BLaER1 treated with 17β-estradiol and CSF1 and Interleukin-3, amounts not matched to agents 10 nM and 100 nM (cell line): ENCODE measurements around the gene CDK17.

Source experiments
- H3K27ac ChIP-seq, 11 experiments: shearing (Covaris generic); formaldehyde crosslinking; 2 replicates each; pipeline ENCODE4 v1.8.1; 2022
- H3K27me3 ChIP-seq, 11 experiments: shearing (Covaris generic); formaldehyde crosslinking; 2 replicates each; pipeline ENCODE4 v1.8.1; 2022
- H3K36me3 ChIP-seq, 11 experiments: shearing (Covaris generic); formaldehyde crosslinking; 2 replicates each; pipeline ENCODE4 v1.8.1; 2022
- H3K4me1 ChIP-seq, 10 experiments: shearing (Covaris generic); formaldehyde crosslinking; 2 replicates each; pipeline ENCODE4 v1.8.1; 2022
- H3K4me2 ChIP-seq, 11 experiments: shearing (Covaris generic); formaldehyde crosslinking; 2 replicates each; pipeline ENCODE4 v1.8.1; 2022
- H3K4me3 ChIP-seq, 10 experiments: shearing (Covaris generic); formaldehyde crosslinking; 2 replicates each; pipeline ENCODE4 v1.8.1; 2022
- H3K9ac ChIP-seq, 11 experiments: shearing (Covaris generic); formaldehyde crosslinking; 2 replicates each; pipeline ENCODE4 v1.8.1; 2022
- H3K9me3 ChIP-seq, 11 experiments: shearing (Covaris generic); formaldehyde crosslinking; replicated peaks in 1 of 11; 2 replicates each; pipeline ENCODE4 v1.8.1; 2022
- H4K20me1 ChIP-seq, 11 experiments: shearing (Covaris generic); formaldehyde crosslinking; 2 replicates each; pipeline ENCODE4 v1.8.1; 2022
- Cebpa-rat ChIP-seq, 11 experiments: shearing (Covaris generic); IDR thresholded peaks; 2 replicates each; pipeline ENCODE4 v1.8.1; 2022

CDK17 gene

GRCh38 chr12:96303653-96304052 is 96.6 kb downstream of the CDK17 start:
- Histone ChIP-seq H3K4me2 (no peak overlapping the region), H3K4me1 (no peaks in the 10 kb centered on the region), H3K27ac (no peak overlapping the region), H3K36me3 (peaks cover 41 to 77% (median 57%) of the 10 kb centered on the region in 11 experiments), H3K9me3 (no peaks in the 10 kb centered on the region), H4K20me1 (peaks cover 0 to 20% (median 5%) of the 10 kb centered on the region in 11 experiments; a peak in 8 of 22 replicates), H3K27me3 (no peaks in the 10 kb centered on the region), H3K4me3 (no peak overlapping the region), H3K9ac (no peak overlapping the region)
- TF ChIP-seq Cebpa-rat (IDR thresholded peaks at IDR 0.05): no peak

GRCh38 chr12:96302687-96303310 is 97.4 kb downstream of the CDK17 start:
- peaks cover 0 to 20% (median 4%) of the 10 kb centered on the region in 11 experiments; a peak in 8 of 22 replicates for H4K20me1 ChIP-seq
- no peaks in the 10 kb centered on the region for H3K4me1 ChIP-seq
- H3K27ac ChIP-seq: no peak overlapping the region
- H3K4me2 ChIP-seq: no peak overlapping the region
- no peak overlapping the region for H3K4me3 ChIP-seq
- no peaks in the 10 kb centered on the region for H3K9me3 ChIP-seq
- TF ChIP-seq Cebpa-rat (IDR thresholded peaks at IDR 0.05): no peak
- H3K36me3 ChIP-seq: peaks cover 38 to 75% (median 55%) of the 10 kb centered on the region in 11 experiments
- no peak overlapping the region for H3K9ac ChIP-seq
- H3K27me3 ChIP-seq: no peaks in the 10 kb centered on the region

- no peak for TF ChIP-seq Cebpa-rat (IDR thresholded peaks at IDR 0.05)
- H3K4me3 ChIP-seq: no peak overlapping the region
- peaks cover 42 to 75% (median 55%) of the 10 kb centered on the region in 11 experiments for H3K36me3 ChIP-seq
- H3K27me3 ChIP-seq: no peaks in the 10 kb centered on the region
- H3K27ac ChIP-seq: no peak overlapping the region
- no peak overlapping the region for H3K4me2 ChIP-seq
- H3K4me1 ChIP-seq: no peaks in the 10 kb centered on the region
- H3K9me3 ChIP-seq: no peaks in the 10 kb centered on the region
- H3K9ac ChIP-seq: no peak overlapping the region
- H4K20me1 ChIP-seq: peaks cover 0 to 19% (median 0%) of the 10 kb centered on the region in 11 experiments; a peak in 7 of 22 replicates
Measured at GRCh38 chr12:96301732-96302131, 98.5 kb downstream of the CDK17 start.

- Histone ChIP-seq H3K36me3 (peaks cover 42 to 75% (median 59%) of the 10 kb centered on the region in 11 experiments), H3K4me1 (no peaks in the 10 kb centered on the region)
Measured at GRCh38 chr12:96300064-96300463, 100.2 kb downstream of the CDK17 start.

GRCh38 chr12:96297504-96297903 is 102.7 kb downstream of the CDK17 start:
- H3K27me3 ChIP-seq: no peaks in the 10 kb centered on the region
- TF ChIP-seq Cebpa-rat (IDR thresholded peaks at IDR 0.05): no peak
- H3K27ac ChIP-seq: no peak overlapping the region
- H3K36me3 ChIP-seq: peaks cover 62 to 88% (median 82%) of the 10 kb centered on the region in 11 experiments
- no peak overlapping the region for H3K4me2 ChIP-seq
- peaks cover 0 to 2% (median 0%) of the 10 kb centered on the region in 11 experiments; a peak in 1 of 22 replicates for H4K20me1 ChIP-seq
- H3K4me3 ChIP-seq: no peak overlapping the region
- no peak overlapping the region for H3K9ac ChIP-seq
- peaks cover 0 to 6% (median 0%) of the 10 kb centered on the region in 11 experiments; a peak in 3 of 22 replicates for H3K9me3 ChIP-seq
- no peaks in the 10 kb centered on the region; a peak in 1 of 20 replicates for H3K4me1 ChIP-seq

More at GRCh38 chr12:96300064-96300463, 100.2 kb downstream of the CDK17 start:
- H3K9ac ChIP-seq: no peak overlapping the region
- no peak for TF ChIP-seq Cebpa-rat (IDR thresholded peaks at IDR 0.05)
- peaks cover 0 to under 1% (median 0%) of the 10 kb centered on the region in 11 experiments; a peak in 3 of 22 replicates for H3K9me3 ChIP-seq
- H3K4me2 ChIP-seq: no peak overlapping the region
- H3K27me3 ChIP-seq: no peaks in the 10 kb centered on the region
- no peak overlapping the region for H3K27ac ChIP-seq
- H3K4me3 ChIP-seq: no peak overlapping the region
- H4K20me1 ChIP-seq: peaks cover 0 to 14% (median 0%) of the 10 kb centered on the region in 11 experiments; a peak in 6 of 22 replicates

GRCh38 chr12:96295532-96296160 is 104.6 kb downstream of the CDK17 start:
- no peak for TF ChIP-seq Cebpa-rat (IDR thresholded peaks at IDR 0.05)
- no peaks in the 10 kb centered on the region for H3K27me3 ChIP-seq
- H3K4me2 ChIP-seq: no peak overlapping the region
- no peaks in the 10 kb centered on the region; a peak in 1 of 20 replicates for H3K4me1 ChIP-seq
- no peak overlapping the region for H3K9ac ChIP-seq
- H3K4me3 ChIP-seq: no peak overlapping the region
- peaks cover 70 to 98% (median 93%) of the 10 kb centered on the region in 11 experiments for H3K36me3 ChIP-seq
- H3K9me3 ChIP-seq: peaks cover 0 to 6% (median 0%) of the 10 kb centered on the region in 11 experiments; a peak in 3 of 22 replicates
- H4K20me1 ChIP-seq: no peaks in the 10 kb centered on the region; a peak in 1 of 22 replicates
- H3K27ac ChIP-seq: no peak overlapping the region

GRCh38 chr12:96294831-96295230 is 105.4 kb downstream of the CDK17 start:
- no peak for TF ChIP-seq Cebpa-rat (IDR thresholded peaks at IDR 0.05)
- Histone ChIP-seq H3K27me3 (no peaks in the 10 kb centered on the region), H3K9me3 (peaks cover 0 to 6% (median 0%) of the 10 kb centered on the region in 11 experiments; a peak in 3 of 22 replicates), H3K4me2 (no peak overlapping the region), H3K27ac (no peak overlapping the region), H4K20me1 (no peaks in the 10 kb centered on the region; a peak in 1 of 22 replicates), H3K36me3 (peaks cover 66 to 98% (median 93%) of the 10 kb centered on the region in 11 experiments), H3K9ac (no peak overlapping the region), H3K4me1 (no peaks in the 10 kb centered on the region; a peak in 1 of 20 replicates), H3K4me3 (no peak overlapping the region)

GRCh38 chr12:96293093-96293492 is 107.1 kb downstream of the CDK17 start:
- Histone ChIP-seq H3K36me3 (peaks cover 70 to 100% (median 95%) of the 10 kb centered on the region in 11 experiments), H3K27ac (no peak overlapping the region), H3K9me3 (peaks cover 0 to 6% (median 0%) of the 10 kb centered on the region in 11 experiments; a peak in 3 of 22 replicates), H4K20me1 (no peaks in the 10 kb centered on the region; a peak in 1 of 22 replicates), H3K27me3 (no peaks in the 10 kb centered on the region), H3K4me3 (no peak overlapping the region), H3K4me1 (no peaks in the 10 kb centered on the region; a peak in 1 of 20 replicates), H3K9ac (no peak overlapping the region), H3K4me2 (no peak overlapping the region)
- no peak for TF ChIP-seq Cebpa-rat (IDR thresholded peaks at IDR 0.05)

- no peak overlapping the region for H3K4me2 ChIP-seq
- H4K20me1 ChIP-seq: no peaks in the 10 kb centered on the region; a peak in 1 of 22 replicates
- no peaks in the 10 kb centered on the region for H3K27me3 ChIP-seq
- no peak overlapping the region for H3K27ac ChIP-seq
- peaks cover 84 to 100% (median 95%) of the 10 kb centered on the region in 11 experiments for H3K36me3 ChIP-seq
- TF ChIP-seq Cebpa-rat (IDR thresholded peaks at IDR 0.05): no peak
- no peaks in the 10 kb centered on the region for H3K9me3 ChIP-seq
- no peak overlapping the region for H3K4me3 ChIP-seq
- no peak overlapping the region for H3K9ac ChIP-seq
- no peaks in the 10 kb centered on the region for H3K4me1 ChIP-seq
Measured at GRCh38 chr12:96289067-96289466, 111.2 kb downstream of the CDK17 start.
